ENCODE results near the gene TSR2. TPM values are rescaled to one million over a fixed set of nuclear protein-coding genes. Genes with fewer than 3 reads are reported as not detected.

Gene TSR2
- total RNA-seq, 1 donor from 2014 or later = 32.0 TPM

DNA sequence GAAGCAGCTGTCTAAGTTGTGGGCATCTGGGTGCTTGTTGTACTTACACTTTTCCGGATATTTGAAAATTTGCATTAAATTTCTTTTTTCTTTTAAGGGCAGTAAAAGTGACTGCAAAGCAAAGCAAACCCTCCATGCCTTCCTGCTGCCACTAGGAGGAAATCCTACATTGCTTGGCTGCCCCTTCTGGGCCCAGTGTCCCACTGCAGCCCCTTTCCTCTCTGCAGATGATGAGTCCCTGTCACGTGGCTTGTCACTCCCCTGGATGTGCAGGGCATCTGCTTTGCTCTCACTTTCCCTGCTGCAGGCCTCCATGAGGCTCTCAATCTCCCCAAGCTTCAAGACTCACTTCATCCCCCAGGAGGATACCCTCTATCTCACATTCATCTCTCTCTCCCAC lies 12.7 kb downstream of the TSR2 start:
- Mint-ChIP-seq H3K36me3 (ENCODE audit: unreplicated experiment) (no peaks in the 10 kb centered on the region), H3K27ac (ENCODE audit: unreplicated experiment) (peak overlapping the region; percentile 92), H3K4me1 (ENCODE audit: low read depth, unreplicated experiment) (peaks cover 5% of the 10 kb centered on the region), H3K9me3 (ENCODE audit: unreplicated experiment) (peaks cover 4% of the 10 kb centered on the region), H3K27me3 (ENCODE audit: unreplicated experiment) (peaks cover 3% of the 10 kb centered on the region), H3K4me3 (ENCODE audit: unreplicated experiment) (peak overlapping the region; percentile 58)
- TF ChIP-seq, protein P1, sequence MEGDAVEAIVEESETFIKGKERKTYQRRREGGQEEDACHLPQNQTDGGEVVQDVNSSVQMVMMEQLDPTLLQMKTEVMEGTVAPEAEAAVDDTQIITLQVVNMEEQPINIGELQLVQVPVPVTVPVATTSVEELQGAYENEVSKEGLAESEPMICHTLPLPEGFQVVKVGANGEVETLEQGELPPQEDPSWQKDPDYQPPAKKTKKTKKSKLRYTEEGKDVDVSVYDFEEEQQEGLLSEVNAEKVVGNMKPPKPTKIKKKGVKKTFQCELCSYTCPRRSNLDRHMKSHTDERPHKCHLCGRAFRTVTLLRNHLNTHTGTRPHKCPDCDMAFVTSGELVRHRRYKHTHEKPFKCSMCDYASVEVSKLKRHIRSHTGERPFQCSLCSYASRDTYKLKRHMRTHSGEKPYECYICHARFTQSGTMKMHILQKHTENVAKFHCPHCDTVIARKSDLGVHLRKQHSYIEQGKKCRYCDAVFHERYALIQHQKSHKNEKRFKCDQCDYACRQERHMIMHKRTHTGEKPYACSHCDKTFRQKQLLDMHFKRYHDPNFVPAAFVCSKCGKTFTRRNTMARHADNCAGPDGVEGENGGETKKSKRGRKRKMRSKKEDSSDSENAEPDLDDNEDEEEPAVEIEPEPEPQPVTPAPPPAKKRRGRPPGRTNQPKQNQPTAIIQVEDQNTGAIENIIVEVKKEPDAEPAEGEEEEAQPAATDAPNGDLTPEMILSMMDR (IDR thresholded peaks at IDR 0.05; ENCODE audit: partially characterized antibody, unreplicated experiment) = peak; percentile 36
- DNase-seq = peak; percentile 40

DNA sequence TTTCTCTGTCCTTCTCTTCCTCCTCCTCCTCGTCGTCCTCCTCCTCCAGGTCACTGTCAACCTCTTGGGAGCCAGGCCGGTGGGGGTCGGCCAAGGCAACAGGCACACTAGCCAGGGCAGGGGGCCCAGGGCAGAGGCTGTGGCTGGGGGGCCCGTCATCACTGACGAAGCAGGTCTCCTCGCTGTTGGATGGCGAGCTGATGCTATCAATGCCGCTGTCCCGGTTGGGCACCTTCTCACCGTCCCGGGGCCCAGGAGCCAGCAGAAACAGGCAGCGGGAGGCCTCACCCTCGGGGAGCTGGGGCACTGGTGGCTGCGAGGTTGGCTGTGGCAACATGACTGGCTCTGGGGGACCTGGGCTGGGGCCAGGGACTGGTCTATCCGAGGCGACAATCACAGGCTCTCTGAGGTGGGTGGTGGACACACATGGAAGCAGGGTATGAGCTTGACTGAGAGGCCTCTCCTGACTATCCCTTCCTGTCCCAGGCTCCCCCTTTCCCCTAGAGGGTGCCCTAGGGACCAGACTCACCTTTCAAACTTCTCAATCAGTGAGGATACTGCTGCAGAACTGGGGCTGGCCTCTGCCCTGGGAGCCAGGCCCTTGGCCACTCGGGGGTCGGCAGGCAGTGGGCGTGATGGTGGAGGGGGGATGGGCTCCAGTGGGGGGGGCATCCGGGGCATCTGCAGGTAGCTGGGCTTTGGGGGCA lies 30.0 kb downstream of the TSR2 start:
- Mint-ChIP-seq H3K4me1 (ENCODE audit: low read depth, unreplicated experiment) (peaks cover 4% of the 10 kb centered on the region), H3K27ac (ENCODE audit: unreplicated experiment) (no peak overlapping the region), H3K9me3 (ENCODE audit: unreplicated experiment) (no peaks in the 10 kb centered on the region), H3K36me3 (ENCODE audit: unreplicated experiment) (no peaks in the 10 kb centered on the region), H3K27me3 (ENCODE audit: unreplicated experiment) (no peaks in the 10 kb centered on the region), H3K4me3 (ENCODE audit: unreplicated experiment) (no peak overlapping the region)
- DNase-seq = no peak
- TF ChIP-seq, protein P1 (IDR thresholded peaks at IDR 0.05; ENCODE audit: partially characterized antibody, unreplicated experiment) = no peak

DNA sequence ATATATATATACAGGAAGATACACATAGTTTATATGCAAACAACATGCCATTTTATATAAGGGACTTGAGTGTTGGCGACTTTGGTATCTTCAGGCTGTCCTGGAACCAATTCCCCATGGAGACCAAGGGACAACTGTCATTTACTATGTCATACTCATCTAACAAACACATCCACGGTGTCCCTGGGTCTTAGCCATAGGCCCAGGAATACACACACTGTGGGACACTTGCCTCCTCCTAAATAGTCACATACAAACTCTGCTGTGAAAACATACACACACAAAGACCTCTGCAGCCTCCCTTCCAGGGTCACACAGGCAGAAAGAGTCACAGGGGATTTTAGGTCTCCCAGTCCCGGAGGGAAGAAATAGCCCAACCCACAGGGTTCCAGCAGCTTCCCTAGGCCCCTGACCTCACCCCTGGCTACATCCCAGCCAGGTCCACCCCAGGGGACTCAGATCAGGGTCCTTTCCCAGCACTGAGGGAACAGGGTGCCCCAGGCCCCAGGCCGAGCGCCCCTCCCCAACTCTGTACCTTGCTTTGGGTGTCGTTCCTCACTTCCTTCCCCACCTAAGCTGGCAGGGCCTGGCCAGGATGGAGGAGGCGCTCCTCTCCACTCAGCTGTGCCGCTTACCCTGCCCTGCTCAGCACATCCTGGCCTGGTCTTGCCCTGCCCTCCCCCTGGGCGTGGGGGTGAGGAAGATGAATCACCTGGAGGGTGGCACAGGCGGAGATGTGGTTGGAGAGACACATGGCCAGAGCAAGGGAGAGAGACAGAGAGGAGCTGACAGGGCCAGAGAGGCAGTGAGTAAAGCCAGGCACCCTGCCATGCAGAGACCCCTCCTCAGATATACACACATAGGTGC lies 34.0 kb downstream of the TSR2 start:
- H3K27ac Mint-ChIP-seq (ENCODE audit: unreplicated experiment) = no peak overlapping the region
- TF ChIP-seq, protein P1 (IDR thresholded peaks at IDR 0.05; ENCODE audit: partially characterized antibody, unreplicated experiment) = no peak
- H3K4me3 Mint-ChIP-seq (ENCODE audit: unreplicated experiment) = no peak overlapping the region
- no peaks in the 10 kb centered on the region for H3K36me3 Mint-ChIP-seq (ENCODE audit: unreplicated experiment)
- H3K4me1 Mint-ChIP-seq (ENCODE audit: low read depth, unreplicated experiment) = peaks cover 8% of the 10 kb centered on the region
- no peak for DNase-seq
- no peaks in the 10 kb centered on the region for H3K9me3 Mint-ChIP-seq (ENCODE audit: unreplicated experiment)
- no peaks in the 10 kb centered on the region for H3K27me3 Mint-ChIP-seq (ENCODE audit: unreplicated experiment)

DNA sequence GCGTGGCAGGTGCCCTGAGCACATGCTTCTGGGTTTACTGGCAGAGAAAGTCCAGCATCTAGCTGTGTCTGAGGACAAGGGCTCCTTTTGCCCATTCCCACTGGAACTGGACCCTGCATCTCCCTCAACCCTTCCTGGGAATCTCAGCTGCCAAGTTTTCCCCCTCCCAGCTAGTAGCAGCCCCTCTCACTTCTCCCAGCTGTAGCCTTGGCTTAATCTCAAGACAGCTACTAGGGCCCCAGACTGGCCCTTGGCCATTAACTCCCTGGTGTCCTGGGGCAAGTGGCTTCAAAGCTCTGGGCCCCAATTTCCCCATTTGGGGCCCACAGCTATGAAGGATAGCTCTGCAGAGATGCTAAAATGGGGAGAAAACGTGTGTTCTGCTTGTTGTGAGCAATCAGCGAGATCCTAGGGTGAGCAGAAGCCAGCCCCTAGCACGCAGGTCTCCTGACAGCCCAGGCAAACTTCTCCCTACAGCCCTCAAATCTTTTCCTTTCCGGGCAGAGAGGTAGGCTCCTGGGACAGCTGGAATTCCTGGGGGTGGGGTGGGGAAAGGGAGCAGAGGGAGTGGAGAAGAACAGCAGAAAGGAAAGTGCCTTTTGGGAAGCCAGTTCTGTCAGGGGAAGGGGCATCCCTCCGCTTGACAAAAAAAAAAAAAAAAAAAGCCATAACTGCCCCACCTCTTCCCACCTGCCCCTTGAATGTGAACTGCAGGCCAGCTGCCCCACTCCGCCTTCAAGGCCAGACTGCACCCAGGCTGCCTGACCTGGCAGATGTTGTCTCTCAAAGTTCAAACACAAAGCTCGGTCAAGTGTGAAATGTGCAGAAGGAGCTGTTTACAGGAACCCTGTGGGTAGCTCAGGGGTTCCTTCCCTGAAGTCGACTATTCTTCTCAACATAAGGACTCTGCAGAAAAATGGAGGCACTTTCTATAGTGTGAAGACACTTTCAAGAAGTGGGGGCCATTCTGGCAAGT lies 39.2 kb downstream of the TSR2 start:
- peak; percentile 32 for DNase-seq
- peak overlapping the region; percentile 34 for H3K4me3 Mint-ChIP-seq (ENCODE audit: unreplicated experiment)
- no peaks in the 10 kb centered on the region for H3K36me3 Mint-ChIP-seq (ENCODE audit: unreplicated experiment)
- TF ChIP-seq, protein P1 (IDR thresholded peaks at IDR 0.05; ENCODE audit: partially characterized antibody, unreplicated experiment) = no peak
- H3K4me1 Mint-ChIP-seq (ENCODE audit: low read depth, unreplicated experiment) = peaks cover 12% of the 10 kb centered on the region
- H3K27ac Mint-ChIP-seq (ENCODE audit: unreplicated experiment) = no peak overlapping the region
- H3K9me3 Mint-ChIP-seq (ENCODE audit: unreplicated experiment) = peaks cover 2% of the 10 kb centered on the region
- peaks cover 3% of the 10 kb centered on the region for H3K27me3 Mint-ChIP-seq (ENCODE audit: unreplicated experiment)

All from glutamatergic neuron (in vitro differentiated cells).